HFFc6 (cell line): ENCODE measurements around the gene CCDC197. TPM values are rescaled to one million over a fixed set of nuclear protein-coding genes. Genes with fewer than 3 reads are reported as not detected.

Experiments
- DNase-seq: peaks from one replicate; pipeline ENCODE4 v3.0.0-alpha.2; 2018
- H3K27ac Mint-ChIP-seq: 2 replicates; pipeline ENCODE4 v1.8.0; 2020; ENCODE audit warnings: mild to moderate bottlenecking, mixed read lengths
- H3K27me3 Mint-ChIP-seq: 2 replicates; pipeline ENCODE4 v1.8.0; 2021; ENCODE audit warnings: mild to moderate bottlenecking, moderate library complexity, mixed read lengths; ENCODE audit not compliant: insufficient read depth
- H3K36me3 Mint-ChIP-seq: 2 replicates; pipeline ENCODE4 v1.8.0; 2021; ENCODE audit warnings: low read depth, mixed read lengths
- H3K4me1 Mint-ChIP-seq: 2 replicates; pipeline ENCODE4 v1.8.0; 2020; ENCODE audit warnings: low read depth, mixed read lengths
- H3K4me3 Mint-ChIP-seq: 2 replicates; pipeline ENCODE4 v1.8.0; 2020; ENCODE audit warnings: mild to moderate bottlenecking, moderate library complexity, mixed read lengths
- H3K9me3 Mint-ChIP-seq: 2 replicates; pipeline ENCODE4 v1.8.0; 2020; ENCODE audit warnings: mild to moderate bottlenecking, mixed read lengths
- total RNA-seq, 6 experiments: library from RNA; stranded (reverse); fragmentation: NEBNext Ultra II Directional; extraction: Animal tissue kit (Norgen Biotek cat#: 25700); gene quantifications; 2 replicates in 1 of 6; 3 replicates in 5 of 6; pipeline ENCODE4 v1.2.3, GENCODE V29; 2021
- TF ChIP-seq, protein P1 (sequence below): fragments of 200-600 bp; sonication (generic); IDR thresholded peaks from 2 replicates; pipeline ENCODE4 v1.5.0; 2021; ENCODE audit warnings: antibody characterized with exemption, mild to moderate bottlenecking

CCDC197 gene
- total RNA-seq, 6 experiments from 2014 or later: not detected

- no peak for DNase-seq
- Mint-ChIP-seq H3K9me3 (no peaks in the 10 kb centered on the region), H3K4me3 (no peak overlapping the region), H3K36me3 (no peaks in the 10 kb centered on the region), H3K27ac (no peak overlapping the region), H3K27me3 (peaks cover 2% of the 10 kb centered on the region), H3K4me1 (peaks cover 31% of the 10 kb centered on the region)
- TF ChIP-seq, protein P1, sequence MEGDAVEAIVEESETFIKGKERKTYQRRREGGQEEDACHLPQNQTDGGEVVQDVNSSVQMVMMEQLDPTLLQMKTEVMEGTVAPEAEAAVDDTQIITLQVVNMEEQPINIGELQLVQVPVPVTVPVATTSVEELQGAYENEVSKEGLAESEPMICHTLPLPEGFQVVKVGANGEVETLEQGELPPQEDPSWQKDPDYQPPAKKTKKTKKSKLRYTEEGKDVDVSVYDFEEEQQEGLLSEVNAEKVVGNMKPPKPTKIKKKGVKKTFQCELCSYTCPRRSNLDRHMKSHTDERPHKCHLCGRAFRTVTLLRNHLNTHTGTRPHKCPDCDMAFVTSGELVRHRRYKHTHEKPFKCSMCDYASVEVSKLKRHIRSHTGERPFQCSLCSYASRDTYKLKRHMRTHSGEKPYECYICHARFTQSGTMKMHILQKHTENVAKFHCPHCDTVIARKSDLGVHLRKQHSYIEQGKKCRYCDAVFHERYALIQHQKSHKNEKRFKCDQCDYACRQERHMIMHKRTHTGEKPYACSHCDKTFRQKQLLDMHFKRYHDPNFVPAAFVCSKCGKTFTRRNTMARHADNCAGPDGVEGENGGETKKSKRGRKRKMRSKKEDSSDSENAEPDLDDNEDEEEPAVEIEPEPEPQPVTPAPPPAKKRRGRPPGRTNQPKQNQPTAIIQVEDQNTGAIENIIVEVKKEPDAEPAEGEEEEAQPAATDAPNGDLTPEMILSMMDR: no peak
Measured at GRCh38 chr14:93987376-93987775, 9.7 kb upstream of the CCDC197 start.

DNA sequence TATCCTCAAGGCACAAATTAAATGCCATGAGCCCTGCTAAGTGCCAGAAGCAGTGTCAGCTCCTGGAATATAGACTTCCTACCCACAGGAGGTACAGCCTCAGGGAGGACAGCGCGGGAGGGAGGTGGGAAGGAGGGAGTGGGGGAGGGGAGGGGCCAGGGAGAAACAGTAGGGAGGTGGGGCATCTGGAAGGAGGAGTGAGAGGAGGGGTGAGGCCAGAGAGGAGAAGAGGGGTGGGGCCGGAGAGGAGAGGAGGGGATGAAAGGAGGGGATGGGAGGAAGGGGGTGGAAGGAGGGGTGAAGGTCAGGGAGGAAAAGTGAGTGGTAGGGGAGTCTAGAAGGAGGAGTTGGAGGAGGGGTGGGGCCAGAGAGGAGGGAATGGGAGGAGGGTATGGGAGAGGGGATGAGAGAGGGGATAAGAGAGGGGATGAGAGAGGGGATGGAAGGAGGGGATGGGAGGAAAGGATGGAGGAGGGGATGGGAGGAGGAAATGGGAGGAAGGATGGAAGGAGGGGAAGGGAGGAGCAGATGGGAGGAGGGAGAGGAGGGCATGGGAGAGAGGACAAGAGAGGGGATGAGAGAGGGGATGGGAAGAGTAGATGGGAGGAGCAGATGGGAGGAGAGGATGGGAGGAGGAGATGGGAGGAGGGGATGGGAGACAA lies 9.2 kb upstream of the CCDC197 start:
- DNase-seq: no peak
- no peak overlapping the region for H3K27ac Mint-ChIP-seq
- no peaks in the 10 kb centered on the region for H3K9me3 Mint-ChIP-seq
- peaks cover 31% of the 10 kb centered on the region for H3K4me1 Mint-ChIP-seq
- H3K36me3 Mint-ChIP-seq: no peaks in the 10 kb centered on the region
- TF ChIP-seq, protein P1: no peak
- H3K4me3 Mint-ChIP-seq: no peak overlapping the region
- H3K27me3 Mint-ChIP-seq: peaks cover 5% of the 10 kb centered on the region

GRCh38 chr14:93989939-93990338 lies 7.2 kb upstream of the CCDC197 start:
- peaks cover 10% of the 10 kb centered on the region for H3K27me3 Mint-ChIP-seq
- H3K9me3 Mint-ChIP-seq: no peaks in the 10 kb centered on the region
- no peaks in the 10 kb centered on the region for H3K36me3 Mint-ChIP-seq
- peaks cover 23% of the 10 kb centered on the region for H3K4me1 Mint-ChIP-seq
- TF ChIP-seq, protein P1: no peak
- H3K4me3 Mint-ChIP-seq: no peak overlapping the region
- no peak overlapping the region for H3K27ac Mint-ChIP-seq
- DNase-seq: no peak

DNA sequence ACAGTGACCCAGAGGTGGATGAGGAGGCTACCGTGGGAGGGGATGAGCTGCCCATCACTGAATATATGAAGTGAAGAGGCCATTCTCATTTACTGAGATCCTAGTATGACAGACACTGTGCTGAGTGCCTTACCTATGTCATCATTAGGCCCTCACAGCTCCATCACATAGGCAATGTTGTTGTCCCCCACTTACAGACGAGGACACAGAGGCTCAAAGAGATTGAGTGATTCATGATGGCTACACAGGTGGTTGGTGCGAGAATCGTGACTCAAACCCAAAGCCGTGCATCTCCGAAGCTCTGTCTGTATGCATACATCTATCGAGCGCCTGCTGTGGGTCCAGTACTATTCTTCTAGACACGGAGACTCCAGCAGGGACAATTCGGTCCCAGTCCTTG lies 5.9 kb upstream of the CCDC197 start:
- H3K27me3 Mint-ChIP-seq: peaks cover 12% of the 10 kb centered on the region
- no peak overlapping the region for H3K4me3 Mint-ChIP-seq
- no peak for DNase-seq
- H3K36me3 Mint-ChIP-seq: no peaks in the 10 kb centered on the region
- H3K9me3 Mint-ChIP-seq: no peaks in the 10 kb centered on the region
- H3K27ac Mint-ChIP-seq: no peak overlapping the region
- TF ChIP-seq, protein P1: no peak
- peaks cover 22% of the 10 kb centered on the region for H3K4me1 Mint-ChIP-seq

DNA sequence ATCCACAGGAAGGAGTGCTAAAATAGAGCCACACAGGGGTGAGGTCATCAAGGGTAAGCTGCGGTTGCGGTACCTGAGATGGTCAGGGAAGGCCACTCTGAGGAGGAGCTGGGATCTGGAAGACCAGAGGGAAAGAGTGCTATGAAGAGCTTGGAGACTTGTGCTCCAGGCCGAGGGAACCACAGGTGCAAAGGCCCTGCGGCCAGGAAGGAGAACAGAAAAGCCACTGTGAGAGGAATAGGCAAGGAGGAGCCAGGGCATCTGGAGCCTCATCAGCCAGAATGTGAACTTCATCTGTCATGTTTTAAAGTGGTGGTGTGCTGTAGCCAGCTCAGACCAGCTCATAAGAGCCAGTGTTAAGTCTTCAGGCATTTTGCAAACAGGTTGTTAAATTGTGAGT lies 5.5 kb upstream of the CCDC197 start:
- Mint-ChIP-seq H3K4me1 (peaks cover 20% of the 10 kb centered on the region), H3K4me3 (no peak overlapping the region), H3K36me3 (no peaks in the 10 kb centered on the region), H3K27ac (no peak overlapping the region), H3K9me3 (no peaks in the 10 kb centered on the region), H3K27me3 (peaks cover 12% of the 10 kb centered on the region)
- DNase-seq: no peak
- TF ChIP-seq, protein P1: no peak
